Measurements from ENCODE around the gene RAB7B.

The RAB7B gene

GRCh38 chr1:205969229-205969628 lies 34.0 kb downstream of the RAB7B start:
- Histone ChIP-seq H3K27me3 (replicated peaks; ENCODE audit: control insufficient read depth, insufficient read depth, low read length) (no peaks in the 10 kb centered on the region), H3K36me3 (ENCODE audit: control insufficient read depth, insufficient read depth, low read length, severe bottlenecking) (no peaks in the 10 kb centered on the region), H3K4me3 (ENCODE audit: low read length) (no peak overlapping the region), H3K9ac (ENCODE audit: low read length) (no peak overlapping the region), H3K9me3 (ENCODE audit: control insufficient read depth, low read length) (no peaks in the 10 kb centered on the region), H3K4me1 (ENCODE audit: control insufficient read depth, insufficient read depth, low read length) (no peaks in the 10 kb centered on the region)
- DNase-seq (ENCODE audit: low read depth), result no peak

- no peak overlapping the region for H3K4me3 ChIP-seq (ENCODE audit: low read length)
- no peaks in the 10 kb centered on the region for H3K27me3 ChIP-seq (replicated peaks; ENCODE audit: control insufficient read depth, insufficient read depth, low read length)
- no peaks in the 10 kb centered on the region for H3K36me3 ChIP-seq (ENCODE audit: control insufficient read depth, insufficient read depth, low read length, severe bottlenecking)
- H3K4me1 ChIP-seq (ENCODE audit: control insufficient read depth, insufficient read depth, low read length), result peaks cover 9% of the 10 kb centered on the region
- no peak for DNase-seq (ENCODE audit: low read depth)
- H3K9me3 ChIP-seq (ENCODE audit: control insufficient read depth, low read length), result no peaks in the 10 kb centered on the region
- H3K9ac ChIP-seq (ENCODE audit: low read length), result no peak overlapping the region
These were observed 35.5 kb downstream of the RAB7B start for GRCh38 chr1:205967554-205968335.

- Histone ChIP-seq H3K36me3 (ENCODE audit: control insufficient read depth, insufficient read depth, low read length, severe bottlenecking) (no peaks in the 10 kb centered on the region), H3K4me1 (ENCODE audit: control insufficient read depth, insufficient read depth, low read length) (peaks cover 11% of the 10 kb centered on the region)
- DNase-seq (ENCODE audit: low read depth), result no peak
These were observed 37.9 kb downstream of the RAB7B start for GRCh38 chr1:205965036-205965884.

GRCh38 chr1:205963352-205964155 lies 39.6 kb downstream of the RAB7B start:
- Histone ChIP-seq H3K4me1 (ENCODE audit: control insufficient read depth, insufficient read depth, low read length) (peaks cover 11% of the 10 kb centered on the region), H3K4me3 (ENCODE audit: low read length) (no peak overlapping the region), H3K36me3 (ENCODE audit: control insufficient read depth, insufficient read depth, low read length, severe bottlenecking) (no peaks in the 10 kb centered on the region), H3K27me3 (replicated peaks; ENCODE audit: control insufficient read depth, insufficient read depth, low read length) (peaks cover 3% of the 10 kb centered on the region), H3K9me3 (ENCODE audit: control insufficient read depth, low read length) (no peaks in the 10 kb centered on the region), H3K9ac (ENCODE audit: low read length) (no peak overlapping the region)
- DNase-seq (ENCODE audit: low read depth), result no peak

More at GRCh38 chr1:205965036-205965884, 37.9 kb downstream of the RAB7B start:
- Histone ChIP-seq H3K4me3 (ENCODE audit: low read length) (no peak overlapping the region), H3K9ac (ENCODE audit: low read length) (no peak overlapping the region), H3K27me3 (replicated peaks; ENCODE audit: control insufficient read depth, insufficient read depth, low read length) (no peaks in the 10 kb centered on the region), H3K9me3 (ENCODE audit: control insufficient read depth, low read length) (no peaks in the 10 kb centered on the region)

- no peak overlapping the region for H3K9ac ChIP-seq (ENCODE audit: low read length)
- H3K27me3 ChIP-seq (replicated peaks; ENCODE audit: control insufficient read depth, insufficient read depth, low read length), result peaks cover 3% of the 10 kb centered on the region
- peaks cover 11% of the 10 kb centered on the region for H3K4me1 ChIP-seq (ENCODE audit: control insufficient read depth, insufficient read depth, low read length)
- no peak overlapping the region for H3K4me3 ChIP-seq (ENCODE audit: low read length)
- DNase-seq (ENCODE audit: low read depth), result no peak
- H3K9me3 ChIP-seq (ENCODE audit: control insufficient read depth, low read length), result no peaks in the 10 kb centered on the region
- H3K36me3 ChIP-seq (ENCODE audit: control insufficient read depth, insufficient read depth, low read length, severe bottlenecking), result no peaks in the 10 kb centered on the region
These were observed 40.4 kb downstream of the RAB7B start for GRCh38 chr1:205962821-205963221.

- peaks cover 3% of the 10 kb centered on the region for H3K27me3 ChIP-seq (replicated peaks; ENCODE audit: control insufficient read depth, insufficient read depth, low read length)
- H3K9me3 ChIP-seq (ENCODE audit: control insufficient read depth, low read length), result no peaks in the 10 kb centered on the region
- H3K36me3 ChIP-seq (ENCODE audit: control insufficient read depth, insufficient read depth, low read length, severe bottlenecking), result no peaks in the 10 kb centered on the region
- peaks cover 11% of the 10 kb centered on the region for H3K4me1 ChIP-seq (ENCODE audit: control insufficient read depth, insufficient read depth, low read length)
- H3K4me3 ChIP-seq (ENCODE audit: low read length), result no peak overlapping the region
- DNase-seq (ENCODE audit: low read depth), result no peak
- no peak overlapping the region for H3K9ac ChIP-seq (ENCODE audit: low read length)
These were observed 41.0 kb downstream of the RAB7B start for GRCh38 chr1:205961991-205962820.

- no peak overlapping the region for H3K9ac ChIP-seq (ENCODE audit: low read length)
These were observed 41.8 kb downstream of the RAB7B start for GRCh38 chr1:205961405-205961804.

GRCh38 chr1:205959789-205960188 lies 43.4 kb downstream of the RAB7B start:
- H3K4me3 ChIP-seq (ENCODE audit: low read length), result no peak overlapping the region
- peaks cover 11% of the 10 kb centered on the region for H3K4me1 ChIP-seq (ENCODE audit: control insufficient read depth, insufficient read depth, low read length)
- no peaks in the 10 kb centered on the region for H3K9me3 ChIP-seq (ENCODE audit: control insufficient read depth, low read length)
- H3K9ac ChIP-seq (ENCODE audit: low read length), result no peak overlapping the region
- H3K27me3 ChIP-seq (replicated peaks; ENCODE audit: control insufficient read depth, insufficient read depth, low read length), result peaks cover 8% of the 10 kb centered on the region
- no peak for DNase-seq (ENCODE audit: low read depth)
- no peaks in the 10 kb centered on the region for H3K36me3 ChIP-seq (ENCODE audit: control insufficient read depth, insufficient read depth, low read length, severe bottlenecking)

More at GRCh38 chr1:205961405-205961804, 41.8 kb downstream of the RAB7B start:
- no peaks in the 10 kb centered on the region for H3K36me3 ChIP-seq (ENCODE audit: control insufficient read depth, insufficient read depth, low read length, severe bottlenecking)
- no peak overlapping the region for H3K4me3 ChIP-seq (ENCODE audit: low read length)
- H3K4me1 ChIP-seq (ENCODE audit: control insufficient read depth, insufficient read depth, low read length), result peaks cover 11% of the 10 kb centered on the region
- no peaks in the 10 kb centered on the region for H3K9me3 ChIP-seq (ENCODE audit: control insufficient read depth, low read length)
- H3K27me3 ChIP-seq (replicated peaks; ENCODE audit: control insufficient read depth, insufficient read depth, low read length), result peaks cover 3% of the 10 kb centered on the region
- DNase-seq (ENCODE audit: low read depth), result no peak

GRCh38 chr1:205955499-205955898 lies 47.7 kb downstream of the RAB7B start:
- Histone ChIP-seq H3K9me3 (ENCODE audit: control insufficient read depth, low read length) (no peaks in the 10 kb centered on the region), H3K36me3 (ENCODE audit: control insufficient read depth, insufficient read depth, low read length, severe bottlenecking) (no peaks in the 10 kb centered on the region), H3K27me3 (replicated peaks; ENCODE audit: control insufficient read depth, insufficient read depth, low read length) (peaks cover 8% of the 10 kb centered on the region), H3K9ac (ENCODE audit: low read length) (no peak overlapping the region), H3K4me3 (ENCODE audit: low read length) (no peak overlapping the region), H3K4me1 (ENCODE audit: control insufficient read depth, insufficient read depth, low read length) (peaks cover 15% of the 10 kb centered on the region)
- no peak for DNase-seq (ENCODE audit: low read depth)

GRCh38 chr1:205954819-205955404 lies 48.3 kb downstream of the RAB7B start:
- H3K36me3 ChIP-seq (ENCODE audit: control insufficient read depth, insufficient read depth, low read length, severe bottlenecking), result no peaks in the 10 kb centered on the region
- H3K27me3 ChIP-seq (replicated peaks; ENCODE audit: control insufficient read depth, insufficient read depth, low read length), result peaks cover 7% of the 10 kb centered on the region
- H3K4me3 ChIP-seq (ENCODE audit: low read length), result no peak overlapping the region
- no peak overlapping the region for H3K9ac ChIP-seq (ENCODE audit: low read length)
- peaks cover 21% of the 10 kb centered on the region for H3K4me1 ChIP-seq (ENCODE audit: control insufficient read depth, insufficient read depth, low read length)
- no peak for DNase-seq (ENCODE audit: low read depth)
- no peaks in the 10 kb centered on the region for H3K9me3 ChIP-seq (ENCODE audit: control insufficient read depth, low read length)

Data from adipocyte (in vitro differentiated cells).